Epithelial cell of proximal tubule (primary cell): ENCODE measurements around the gene CALD1. TPM values are rescaled to one million over a fixed set of nuclear protein-coding genes. Genes with fewer than 3 reads are reported as not detected.
A peak's percentile ranks its signal among the peaks of the same experiment; 100 is the strongest.

Experiments used
- DNase-seq: peaks from one replicate; pipeline ENCODE4 v3.0.0-alpha.2; 2011; ENCODE audit warnings: low read depth
- H3K4me3 ChIP-seq: 2 replicates; pipeline ENCODE4 v1.5.1; 2011; ENCODE audit warnings: low read depth, mild to moderate bottlenecking, low read length
- CTCF ChIP-seq: conservative IDR thresholded peaks from 2 replicates; pipeline ENCODE4 v1.5.1; 2012; ENCODE audit warnings: low read depth, mild to moderate bottlenecking, low read length
- total RNA-seq: library from RNA; depleted of rRNA; stranded (reverse); fragments of >200 nt; gene quantifications from 2 replicates; pipeline ENCODE4 v1.2.3, GENCODE V29; 2015

Gene CALD1
- total RNA-seq, 1 donor from 2014 or later = 140 TPM

GRCh38 chr7:134842062-134842461 is 62.6 kb downstream of the CALD1 start:
- H3K4me3 ChIP-seq = no peak overlapping the region
- no peak for DNase-seq
- no peak for TF ChIP-seq CTCF

GRCh38 chr7:134842886-134843430 is 63.5 kb downstream of the CALD1 start:
- no peak overlapping the region for H3K4me3 ChIP-seq
- DNase-seq = no peak
- TF ChIP-seq CTCF = no peak

- no peak overlapping the region for H3K4me3 ChIP-seq
- no peak for TF ChIP-seq CTCF
- DNase-seq = no peak
Observed at GRCh38 chr7:134844200-134844599, 64.8 kb downstream of the CALD1 start.

GRCh38 chr7:134845461-134845860 is 66.0 kb downstream of the CALD1 start:
- no peak for DNase-seq
- no peak overlapping the region for H3K4me3 ChIP-seq

GRCh38 chr7:134847851-134848588 is 68.6 kb downstream of the CALD1 start:
- no peak overlapping the region for H3K4me3 ChIP-seq
- TF ChIP-seq CTCF = no peak
- DNase-seq = no peak

More at GRCh38 chr7:134845461-134845860, 66.0 kb downstream of the CALD1 start:
- TF ChIP-seq CTCF = peak; percentile 59

- no peak overlapping the region for H3K4me3 ChIP-seq
- no peak for TF ChIP-seq CTCF
- DNase-seq = no peak
Observed at GRCh38 chr7:134850066-134850465, 70.6 kb downstream of the CALD1 start.

DNA sequence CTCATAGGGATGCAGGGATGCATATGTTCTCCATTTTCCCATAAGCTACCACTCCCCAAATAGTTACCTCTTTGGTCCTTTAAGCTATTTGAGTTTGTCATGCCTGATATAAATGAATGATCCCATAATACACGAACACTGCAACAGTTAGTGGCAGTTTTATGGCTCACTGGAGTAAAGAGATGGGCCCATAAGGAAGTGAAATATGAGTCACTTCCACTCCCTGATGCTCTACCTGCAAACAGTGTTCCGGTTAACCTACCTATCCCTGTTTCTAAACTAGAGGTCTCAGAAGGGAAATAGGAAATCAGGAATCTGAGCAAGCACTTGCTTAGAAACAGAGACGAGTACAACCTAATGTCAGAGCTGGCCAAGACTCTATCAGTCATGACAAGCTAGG is 71.7 kb downstream of the CALD1 start:
- DNase-seq = no peak
- no peak overlapping the region for H3K4me3 ChIP-seq
- TF ChIP-seq CTCF = no peak
